HG02678 (cell line): ENCODE data around the gene SH3BP1.

ENCODE experiments used
- ATAC-seq: cut with Tn5 transposase; IDR thresholded peaks from one replicate; pipeline ENCODE4 v1.9.1; 2021; ENCODE audit warnings: mild to moderate bottlenecking, moderate library complexity; ENCODE audit not compliant: unreplicated experiment

The SH3BP1 gene

DNA sequence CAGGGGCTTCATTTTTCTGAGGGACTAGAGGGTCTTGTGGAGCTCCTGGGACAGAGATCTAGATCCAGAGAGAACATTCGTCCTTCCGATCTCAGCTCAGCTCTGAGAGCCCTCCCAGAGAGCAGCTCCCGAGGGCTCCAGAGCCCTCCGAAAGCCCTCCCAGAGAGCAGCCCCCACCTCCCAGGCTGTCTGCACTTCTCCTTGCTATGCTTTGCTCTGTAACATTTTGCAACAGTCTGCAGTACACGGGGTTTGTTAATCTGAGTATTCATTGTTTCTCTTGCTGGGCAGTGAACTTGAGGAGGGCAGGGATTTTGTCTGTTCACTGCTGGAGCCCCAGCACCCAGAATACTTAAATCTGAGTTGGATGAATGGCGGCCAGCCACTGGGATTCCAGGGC is 28.3 kb upstream of the SH3BP1 start:
- no peak for ATAC-seq

DNA sequence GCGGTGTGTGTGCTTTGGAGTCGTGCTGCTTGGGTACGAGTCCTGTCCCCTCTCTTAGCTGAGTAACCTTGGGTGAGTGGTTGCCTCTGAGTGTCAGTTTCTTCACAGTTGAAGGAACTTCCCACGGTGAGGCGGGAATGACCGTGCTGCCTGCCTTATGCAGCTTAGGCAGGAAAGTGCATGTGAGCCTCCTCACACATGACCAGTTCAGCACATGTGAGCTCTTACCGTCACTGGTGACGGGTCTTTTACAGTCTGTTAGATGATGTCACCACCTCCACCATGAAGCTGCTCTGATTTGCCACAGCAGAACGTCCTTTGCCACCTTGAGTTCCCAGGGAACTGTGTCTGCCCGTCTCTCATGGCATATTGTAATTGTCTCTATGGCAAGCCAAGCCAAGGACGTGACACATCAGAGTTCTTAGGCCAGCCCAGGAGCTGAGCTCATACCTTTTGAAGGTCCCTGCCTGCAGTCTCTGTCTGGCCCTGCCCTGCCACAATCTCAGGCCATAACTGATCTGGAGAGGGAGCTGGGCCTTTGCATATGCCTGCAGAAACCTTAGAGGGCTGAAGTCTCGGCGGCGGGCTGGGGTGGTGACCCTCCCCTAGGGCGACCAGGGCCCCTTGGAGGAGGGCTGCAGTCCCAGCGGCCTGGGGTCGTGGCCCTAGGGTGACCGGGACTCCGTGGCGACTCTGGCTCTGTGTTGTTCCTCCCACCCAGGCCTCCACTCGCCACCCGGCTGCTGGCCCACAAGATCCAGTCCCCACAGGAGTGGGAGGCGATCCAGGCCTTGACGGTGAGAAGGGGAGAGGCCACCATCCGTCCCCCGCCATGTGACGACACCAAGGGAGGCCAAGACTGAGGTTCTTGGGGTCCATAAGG is 23.0 kb upstream of the SH3BP1 start:
- ATAC-seq, result no peak

- ATAC-seq, result no peak
Observed at GRCh38 chr22:37617431-37617830, 22.0 kb upstream of the SH3BP1 start.

DNA sequence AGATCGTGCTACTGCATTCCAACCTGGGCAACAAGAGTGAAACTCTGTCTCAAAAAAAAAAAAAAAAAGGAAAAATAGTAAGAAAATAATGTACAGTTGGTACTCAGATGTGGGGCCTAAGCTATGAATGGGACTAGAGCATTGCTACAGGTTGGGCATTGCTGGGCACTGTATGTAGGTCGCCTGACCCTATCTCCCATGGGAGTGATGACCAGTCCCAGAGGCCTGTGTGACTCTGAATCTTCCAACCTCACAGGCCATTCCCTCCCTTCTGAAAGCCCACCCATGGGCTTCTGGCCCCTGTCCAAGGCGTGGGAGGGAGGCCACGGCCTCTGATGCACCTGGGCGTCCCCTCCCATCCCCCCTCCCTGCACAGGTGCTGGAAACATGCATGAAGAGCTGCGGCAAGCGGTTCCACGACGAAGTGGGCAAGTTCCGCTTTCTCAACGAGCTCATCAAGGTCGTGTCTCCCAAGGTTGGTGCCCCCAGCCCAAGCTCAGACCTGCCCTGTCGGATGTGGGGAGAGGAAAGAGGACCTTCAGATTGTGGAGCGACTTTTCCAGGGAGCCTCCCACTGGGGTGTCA is 21.3 kb upstream of the SH3BP1 start:
- ATAC-seq, result no peak

- no peak for ATAC-seq
Observed at GRCh38 chr22:37618674-37619073, 20.8 kb upstream of the SH3BP1 start.

GRCh38 chr22:37619991-37620390 is 19.5 kb upstream of the SH3BP1 start:
- no peak for ATAC-seq

DNA sequence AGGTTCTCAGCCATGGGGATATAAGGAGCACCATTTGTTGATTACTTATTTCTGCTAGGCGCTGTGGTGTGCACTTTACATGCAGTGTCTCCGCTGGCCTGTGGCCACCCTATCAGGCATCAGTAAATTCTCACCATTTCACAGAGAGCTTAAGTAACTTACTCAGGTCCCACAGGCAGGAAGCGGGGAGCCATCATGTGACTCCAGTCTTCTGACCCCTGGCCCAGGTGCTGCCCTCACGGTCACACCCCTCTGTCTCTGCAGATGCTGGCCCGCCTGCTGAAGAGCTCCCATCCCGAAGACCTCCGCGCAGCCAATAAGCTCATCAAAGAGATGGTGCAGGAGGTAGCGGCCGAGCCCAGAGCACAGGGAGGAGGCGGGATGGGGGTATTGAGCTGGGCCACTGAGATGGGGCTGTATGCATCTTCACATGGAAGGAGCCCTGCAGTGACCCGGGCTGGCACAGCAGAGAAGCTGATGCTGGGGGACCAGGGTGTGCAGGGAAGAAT is 18.1 kb upstream of the SH3BP1 start:
- ATAC-seq, result no peak

DNA sequence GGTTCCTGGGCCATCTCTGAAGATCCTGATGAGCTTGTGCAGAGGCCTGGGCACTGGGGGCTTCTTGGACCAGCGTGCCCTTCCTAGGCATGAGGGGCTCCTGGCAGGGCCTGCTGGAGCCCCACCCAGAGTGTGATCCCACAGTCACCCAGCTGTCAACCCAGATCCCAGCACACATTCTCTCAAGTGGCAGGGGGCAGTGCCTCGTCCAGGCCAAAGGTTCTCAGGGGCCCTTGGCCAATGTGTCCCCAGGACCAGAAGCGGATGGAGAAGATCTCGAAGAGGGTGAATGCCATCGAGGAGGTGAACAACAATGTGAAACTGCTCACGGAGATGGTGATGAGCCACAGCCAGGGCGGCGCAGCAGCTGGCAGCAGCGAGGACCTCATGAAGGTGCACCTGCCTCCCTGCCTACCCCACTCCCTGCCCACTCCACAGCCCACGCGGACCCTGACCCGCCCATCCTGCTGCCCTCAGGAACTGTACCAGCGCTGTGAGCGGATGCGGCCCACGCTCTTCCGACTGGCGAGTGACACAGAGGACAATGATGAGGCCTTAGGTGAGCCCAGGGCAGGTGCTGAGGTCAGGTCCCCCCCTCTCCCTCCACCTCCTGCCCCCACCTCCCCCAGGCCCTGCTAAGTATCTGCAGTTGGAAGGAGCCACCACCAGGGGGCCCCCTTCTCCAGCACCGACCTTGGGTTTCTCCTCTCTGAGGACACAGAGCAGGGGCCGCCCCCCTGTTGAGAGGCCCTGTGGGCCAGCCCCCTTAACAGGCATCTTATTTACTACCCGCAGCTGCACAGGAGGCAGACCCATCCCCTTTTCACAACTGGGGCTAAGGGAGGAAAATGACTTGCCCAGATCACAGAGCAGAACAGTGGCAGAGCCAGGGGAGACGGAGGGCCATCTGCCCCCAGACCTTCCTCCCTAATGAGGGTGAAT is 16.1 kb upstream of the SH3BP1 start:
- ATAC-seq, result no peak

- ATAC-seq, result no peak
Observed at GRCh38 chr22:37624017-37624365, 15.5 kb upstream of the SH3BP1 start.

GRCh38 chr22:37624876-37625275 is 14.6 kb upstream of the SH3BP1 start:
- ATAC-seq, result no peak

DNA sequence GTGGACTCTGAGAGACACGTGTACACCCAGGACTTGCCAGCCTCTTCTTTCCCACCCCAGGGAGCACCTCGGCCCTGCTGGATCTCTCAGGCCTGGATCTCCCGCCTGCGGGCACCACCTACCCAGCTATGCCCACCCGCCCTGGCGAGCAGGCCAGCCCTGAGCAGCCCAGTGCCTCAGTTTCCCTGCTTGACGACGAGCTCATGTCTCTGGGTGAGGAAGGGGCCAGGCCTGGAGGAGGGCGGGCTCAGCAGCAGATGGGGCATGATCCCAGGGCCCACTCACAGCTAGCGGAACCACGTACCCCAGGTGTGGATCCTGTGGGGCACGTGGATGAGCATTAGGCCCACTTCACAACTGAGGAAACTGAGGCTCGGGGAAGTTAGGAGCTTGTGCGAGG is 13.7 kb upstream of the SH3BP1 start:
- no peak for ATAC-seq

- ATAC-seq, result no peak
Observed at GRCh38 chr22:37626144-37626543, 13.3 kb upstream of the SH3BP1 start.

DNA sequence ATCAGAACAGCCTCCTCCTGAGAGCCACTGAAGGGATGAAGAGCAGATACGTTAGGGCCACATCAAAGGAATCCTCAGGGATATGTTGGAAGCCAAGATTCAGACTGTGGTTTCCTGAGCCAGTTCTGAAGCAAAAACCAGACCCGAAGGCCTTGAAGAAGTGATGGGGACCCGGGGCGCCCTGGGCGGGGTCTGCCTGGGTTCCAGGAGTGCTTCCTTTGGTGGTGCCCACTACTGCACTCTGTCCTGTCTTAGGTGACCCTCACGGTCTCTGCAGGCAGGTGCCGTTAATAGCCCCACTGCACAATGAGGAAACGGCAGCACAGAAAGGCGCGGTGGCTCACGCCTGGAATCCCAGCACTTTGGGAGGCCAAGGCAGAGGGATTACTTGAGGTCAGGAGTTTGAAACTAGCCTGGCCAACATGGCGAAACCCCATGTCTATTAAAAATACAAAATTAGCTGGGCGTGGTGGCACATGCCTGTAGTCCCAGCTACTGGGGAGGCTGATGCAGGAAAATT is 12.9 kb upstream of the SH3BP1 start:
- no peak for ATAC-seq

DNA sequence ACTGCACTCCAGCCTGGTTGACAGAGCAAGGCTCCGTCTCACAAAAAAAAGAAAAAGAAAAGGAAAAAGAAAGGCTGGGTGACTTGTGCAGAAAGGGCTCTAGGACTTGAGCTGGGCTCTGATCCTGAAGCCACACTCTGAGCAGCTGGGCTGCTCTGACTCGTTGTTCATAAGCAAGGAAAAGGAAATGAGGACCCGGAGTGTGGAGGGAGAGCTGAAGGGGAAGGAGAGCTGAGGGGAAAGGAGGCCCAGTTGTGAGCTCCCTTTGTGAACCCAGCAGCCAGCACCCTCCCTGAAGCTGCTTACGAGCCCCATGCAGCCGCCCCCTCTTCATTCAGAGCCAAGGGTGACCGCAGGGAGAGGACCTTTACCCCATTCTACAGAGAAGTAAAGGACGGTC is 12.3 kb upstream of the SH3BP1 start:
- ATAC-seq, result peak; percentile 6

GRCh38 chr22:37627545-37627944 is 11.9 kb upstream of the SH3BP1 start:
- peak; percentile 41 for ATAC-seq

GRCh38 chr22:37628830-37629229 is 10.6 kb upstream of the SH3BP1 start:
- ATAC-seq, result no peak

DNA sequence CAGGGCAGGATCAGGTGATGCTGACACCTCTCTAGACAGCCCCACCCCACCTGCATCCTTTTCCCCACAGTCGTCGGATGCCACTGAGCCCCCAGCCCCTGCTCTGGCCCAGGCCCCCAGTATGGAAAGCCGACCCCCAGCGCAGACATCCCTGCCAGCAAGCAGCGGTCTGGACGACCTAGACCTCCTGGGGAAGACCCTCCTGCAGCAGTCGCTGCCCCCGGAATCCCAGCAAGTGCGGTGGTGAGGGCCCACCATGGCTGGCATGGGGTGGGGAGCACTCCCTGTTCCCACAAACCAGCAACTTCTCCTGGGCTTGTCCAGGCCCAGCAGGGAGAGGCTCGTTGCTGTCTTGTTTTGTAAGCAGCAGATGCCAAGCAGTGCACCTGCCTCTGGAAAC is 9.5 kb upstream of the SH3BP1 start:
- no peak for ATAC-seq

- ATAC-seq, result no peak
Observed at GRCh38 chr22:37630839-37631435, 8.5 kb upstream of the SH3BP1 start.

- ATAC-seq, result no peak
Observed at GRCh38 chr22:37631448-37632173, 7.9 kb upstream of the SH3BP1 start.
